Head of caudate nucleus (tissue), 42 donors: Measurements from ENCODE around the gene PCDHA3.
"Not testable (repeated sequence)": the region's sequence is repeated elsewhere in the genome, so short reads cannot be mapped to it uniquely, and the experiment has no call there.

Experiments
- DNase-seq, 42 donors: peaks; one replicate each; pipeline versions ENCODE4 v3.0.0 to v3.0.0-alpha.2; 2020 to 2021; ENCODE audit warnings: mixed read lengths in 7 of 42
- intact Hi-C: fragments of 100-400 bp; cut with DNase I; formaldehyde crosslinking; loops from one replicate; pipeline ENCODE4 v1.15.0; 2022

Gene PCDHA3

GRCh38 chr5:140808241-140808888 lies 7.5 kb downstream of the PCDHA3 start:
- DNase-seq, intact Hi-C loops: not testable (repeated sequence)

- intact Hi-C loops, result no loop called here
Observed at GRCh38 chr5:140808889-140809291, 8.0 kb downstream of the PCDHA3 start.

GRCh38 chr5:140821375-140822280 lies 20.8 kb downstream of the PCDHA3 start, which contains the start of gene PCDHA5:
TSS of gene PCDHA5 (plus strand) at chr5:140821613.
- intact Hi-C loops, result no loop called here
- DNase-seq, result peak in 26 of 42 donors; percentile 22 to 79 (median 49)

More at GRCh38 chr5:140808889-140809291, 8.0 kb downstream of the PCDHA3 start:
- no peak for DNase-seq

- intact Hi-C loops, result no loop called here
- no peak for DNase-seq
Observed at GRCh38 chr5:140822281-140822629, 21.4 kb downstream of the PCDHA3 start.

GRCh38 chr5:140822969-140823368 lies 22.1 kb downstream of the PCDHA3 start:
- intact Hi-C loops, DNase-seq: not testable (repeated sequence)

- intact Hi-C loops, result no loop called here
Observed at GRCh38 chr5:140823475-140823874, 22.6 kb downstream of the PCDHA3 start.

GRCh38 chr5:140827704-140828361 lies 27.0 kb downstream of the PCDHA3 start, which contains the start of gene PCDHA6:
TSS of gene PCDHA6 (plus strand) at chr5:140827960. CDS start at chr5:140828092, 132 bp downstream.
- DNase-seq, result peak in 2 of 42 donors; percentile 20 to 61
- intact Hi-C loops, result no loop called here

More at GRCh38 chr5:140823475-140823874, 22.6 kb downstream of the PCDHA3 start:
- DNase-seq, result no peak

GRCh38 chr5:140828362-140828737 lies 27.5 kb downstream of the PCDHA3 start:
- peak in 1 of 42 donors; percentile 19 for DNase-seq
- intact Hi-C loops, result no loop called here

- DNase-seq, intact Hi-C loops: not testable (repeated sequence)
Observed at GRCh38 chr5:140829511-140830501, 28.9 kb downstream of the PCDHA3 start.

GRCh38 chr5:140833993-140834392 lies 33.1 kb downstream of the PCDHA3 start, which contains the start of gene PCDHA7:
TSS of gene PCDHA7 (plus strand) at chr5:140834269. CDS start at chr5:140834384, 115 bp downstream.
- intact Hi-C loops, result no loop called here
- DNase-seq, result peak in 3 of 42 donors; percentile 34 to 63 (median 56)

GRCh38 chr5:140834439-140835008 lies 33.7 kb downstream of the PCDHA3 start:
- DNase-seq, intact Hi-C loops: not testable (repeated sequence)

- intact Hi-C loops, result no loop called here
- no peak for DNase-seq
Observed at GRCh38 chr5:140835622-140836510, 35.0 kb downstream of the PCDHA3 start.

- intact Hi-C loops, result no loop called here
- peak in 17 of 42 donors; percentile 21 to 84 (median 50) for DNase-seq
Observed at GRCh38 chr5:140840978-140841962, 40.4 kb downstream of the PCDHA3 start, which contains the start of gene PCDHA8. TSS of gene PCDHA8 (plus strand) at chr5:140841187. CDS start at chr5:140841322, 135 bp downstream.

GRCh38 chr5:140842798-140843733 lies 42.2 kb downstream of the PCDHA3 start:
- DNase-seq, result no peak
- intact Hi-C loops, result no loop called here
